Kidney tubule cell (primary cell): ENCODE results near the gene STYXL2.

ENCODE experiments used
- DNase-seq: peaks from one replicate; pipeline ENCODE4 v3.0.0-alpha.2; 2018; ENCODE audit warnings: low spot score

The STYXL2 gene

GRCh38 chr1:167093846-167094516, at the start of gene STYXL2:
Gene STYXL2 (plus strand): TSS chr1:167094075. CDS start chr1:167094850, 775 bp downstream.
- no peak for DNase-seq

GRCh38 chr1:167051907-167052306, 42.0 kb upstream of the STYXL2 start:
- no peak for DNase-seq

- DNase-seq: peak; percentile 38
Observed at GRCh38 chr1:167052389-167052788, 41.5 kb upstream of the STYXL2 start.

GRCh38 chr1:167054531-167054930, 39.3 kb upstream of the STYXL2 start:
- DNase-seq: peak; percentile 33

- DNase-seq: peak; percentile 42
Observed at GRCh38 chr1:167054946-167055630, 38.8 kb upstream of the STYXL2 start.

- no peak for DNase-seq
Observed at GRCh38 chr1:167056529-167057231, 37.2 kb upstream of the STYXL2 start.

GRCh38 chr1:167057241-167057688, 36.6 kb upstream of the STYXL2 start:
- DNase-seq: peak; percentile 75

- peak; percentile 73 for DNase-seq
Observed at GRCh38 chr1:167059045-167059808, 34.6 kb upstream of the STYXL2 start.

GRCh38 chr1:167059809-167060107, 34.1 kb upstream of the STYXL2 start:
- DNase-seq: no peak

- DNase-seq: no peak
Observed at GRCh38 chr1:167060141-167061072, 33.5 kb upstream of the STYXL2 start.

- no peak for DNase-seq
Observed at GRCh38 chr1:167061073-167061464, 32.8 kb upstream of the STYXL2 start.

GRCh38 chr1:167064621-167065020, 29.3 kb upstream of the STYXL2 start:
- DNase-seq: no peak

GRCh38 chr1:167065471-167065870, 28.4 kb upstream of the STYXL2 start:
- no peak for DNase-seq

GRCh38 chr1:167066333-167067122, 27.3 kb upstream of the STYXL2 start:
- DNase-seq: peak; percentile 69

GRCh38 chr1:167067904-167068303, 26.0 kb upstream of the STYXL2 start:
- DNase-seq: no peak

GRCh38 chr1:167068761-167069160, 25.1 kb upstream of the STYXL2 start:
- no peak for DNase-seq

- no peak for DNase-seq
Observed at GRCh38 chr1:167071286-167071685, 22.6 kb upstream of the STYXL2 start.

- DNase-seq: peak; percentile 93
Observed at GRCh38 chr1:167076136-167076710, 17.7 kb upstream of the STYXL2 start.

- peak; percentile 91 for DNase-seq
Observed at GRCh38 chr1:167077128-167077867, 16.6 kb upstream of the STYXL2 start.
